Superior temporal gyrus (tissue), 1 donor: ENCODE data around the gene CALCA.
A peak's percentile ranks its signal among the peaks of the same experiment; 100 is the strongest.
"Not testable (repeated sequence)": the region's sequence is repeated elsewhere in the genome, so short reads cannot be mapped to it uniquely, and the experiment has no call there.

ENCODE experiments used
- DNase-seq: peaks from one replicate; pipeline ENCODE4 v3.0.0-alpha.2; 2016; ENCODE audit errors: extremely low spot score

Gene CALCA

GRCh38 chr11:14971865-14972580 lies at the start of gene CALCA:
Gene CALCA, minus strand, starts transcription at chr11:14972351. Its CDS starts 1,159 bp downstream, at chr11:14971192.
- DNase-seq = no peak

- no peak for DNase-seq
Observed at GRCh38 chr11:15016200-15016599, 44.0 kb upstream of the CALCA start.

GRCh38 chr11:15011776-15012345 lies 39.7 kb upstream of the CALCA start:
- DNase-seq = no peak

- DNase-seq = no peak
Observed at GRCh38 chr11:15010865-15011264, 38.7 kb upstream of the CALCA start.

GRCh38 chr11:15006139-15006759 lies 34.1 kb upstream of the CALCA start:
- no peak for DNase-seq

GRCh38 chr11:14988133-14988532 lies 16.0 kb upstream of the CALCA start:
- DNase-seq = not testable (repeated sequence)

GRCh38 chr11:14981507-14981906 lies 9.4 kb upstream of the CALCA start:
- DNase-seq = no peak

GRCh38 chr11:14980854-14981253 lies 8.7 kb upstream of the CALCA start:
- no peak for DNase-seq

GRCh38 chr11:14977101-14977880 lies 5.1 kb upstream of the CALCA start:
- no peak for DNase-seq

GRCh38 chr11:14975252-14975587 lies 3.1 kb upstream of the CALCA start:
- no peak for DNase-seq

GRCh38 chr11:14974515-14975251 lies 2.5 kb upstream of the CALCA start:
- peak; percentile 44 for DNase-seq

- DNase-seq = no peak
Observed at GRCh38 chr11:14973621-14974514, 1.7 kb upstream of the CALCA start.

GRCh38 chr11:14972581-14973495 lies 687 bp upstream of the CALCA start:
- no peak for DNase-seq

- DNase-seq = no peak
Observed at GRCh38 chr11:14969901-14970323, 2.2 kb downstream of the CALCA start.

- no peak for DNase-seq
Observed at GRCh38 chr11:14967581-14968243, 4.4 kb downstream of the CALCA start.

GRCh38 chr11:14956111-14956510 lies 16.0 kb downstream of the CALCA start:
- DNase-seq = no peak

GRCh38 chr11:14954581-14954980 lies 17.6 kb downstream of the CALCA start:
- no peak for DNase-seq

- no peak for DNase-seq
Observed at GRCh38 chr11:14953904-14954303, 18.2 kb downstream of the CALCA start.
